GM18907 (cell line): ENCODE data around the gene CCDC78.
"Not testable (repeated sequence)": the region's sequence is repeated elsewhere in the genome, so short reads cannot be mapped to it uniquely, and the experiment has no call there.

Experiments used
- ATAC-seq: cut with Tn5 transposase; IDR thresholded peaks from one replicate; pipeline ENCODE4 v1.9.1; 2021; ENCODE audit warnings: mild to moderate bottlenecking, moderate library complexity; ENCODE audit not compliant: unreplicated experiment

Gene CCDC78

GRCh38 chr16:695355-696089, 30.7 kb downstream of the CCDC78 start:
- no peak for ATAC-seq

- ATAC-seq = no peak
These were observed 31.3 kb downstream of the CCDC78 start for GRCh38 chr16:694863-695354.

GRCh38 chr16:694187-694862, 31.9 kb downstream of the CCDC78 start:
- ATAC-seq = no peak

- no peak for ATAC-seq
These were observed 32.5 kb downstream of the CCDC78 start for GRCh38 chr16:693766-694165.

- ATAC-seq = no peak
These were observed 32.9 kb downstream of the CCDC78 start for GRCh38 chr16:693364-693763.

- ATAC-seq = no peak
These were observed 33.7 kb downstream of the CCDC78 start for GRCh38 chr16:692356-693108.

GRCh38 chr16:691242-691641, 35.0 kb downstream of the CCDC78 start:
- not testable (repeated sequence) for ATAC-seq

GRCh38 chr16:689175-689897, 36.9 kb downstream of the CCDC78 start:
- ATAC-seq = no peak

- ATAC-seq = no peak
These were observed 38.7 kb downstream of the CCDC78 start for GRCh38 chr16:687499-687898.

GRCh38 chr16:686459-687260, 39.6 kb downstream of the CCDC78 start:
- ATAC-seq = no peak

- no peak for ATAC-seq
These were observed 40.3 kb downstream of the CCDC78 start for GRCh38 chr16:685967-686366.

- no peak for ATAC-seq
These were observed 41.1 kb downstream of the CCDC78 start for GRCh38 chr16:684961-685696.

GRCh38 chr16:684071-684794, 42.0 kb downstream of the CCDC78 start, which contains the start of gene JMJD8:
JMJD8 (minus strand) TSS chr16:684334; CDS start chr16:684319, 15 bp downstream.
- ATAC-seq = peak; percentile 59

GRCh38 chr16:683396-684070, 42.7 kb downstream of the CCDC78 start:
- ATAC-seq = no peak

GRCh38 chr16:682493-683395, 43.5 kb downstream of the CCDC78 start:
- ATAC-seq = no peak

- no peak for ATAC-seq
These were observed 44.4 kb downstream of the CCDC78 start for GRCh38 chr16:681746-682427.
